A549 (cell line): Measurements from ENCODE around the gene SPPL2A. TPM values are rescaled to one million over a fixed set of nuclear protein-coding genes. Genes with fewer than 3 reads are reported as not detected.
A peak's percentile ranks its signal among the peaks of the same experiment; 100 is the strongest.

Experiments used
- ATAC-seq, 2 experiments: fragments of 200-7000 bp in 1 of 2; fragments of >200 bp in 1 of 2; cut with Nextera tagmentation in 1 of 2; cut with Tn5 transposase in 1 of 2; 3 replicates each; pipeline versions ENCODE4 v1.8.0 to v1.9.1; 2018 to 2020; ENCODE audit warnings: mild to moderate bottlenecking in 1 of 2, moderate library complexity in 1 of 2
- CTCF ChIA-PET: fragments of 300-600 bp; sonication (Branson Sonifier 250); formaldehyde crosslinking; extraction: SDS; loops from one replicate; lab custom pipeline; 2021; ENCODE audit warnings: antibody characterized with exemption, inconsistent platforms; lab: Yijun Ruan, JAX
- POLR2A ChIA-PET: fragments of 350-600 bp; formaldehyde crosslinking; extraction: SDS; loops from one replicate; lab custom pipeline; 2021; ENCODE audit warnings: antibody characterized with exemption, inconsistent platforms; lab: Yijun Ruan, JAX
- DNase-seq, 2 experiments: peaks; one replicate each; pipeline versions ENCODE4 v3.0.0 to v3.0.0-alpha.2; 2011 to 2016; ENCODE audit warnings: low read depth in 1 of 2, low spot score in 1 of 2
- FAIRE-seq: peaks from 2 replicates; lab custom pipeline; 2011; peaks lifted over from hg19 to GRCh38; lab: Jason Lieb, UNC
- H3K27ac ChIP-seq, 2 experiments: fragments of >200 bp; sonication (Bioruptor Twin); formaldehyde crosslinking; 3 replicates each; pipeline ENCODE4 v1.5.1; 2016 to 2017
- H3K4me1 ChIP-seq: fragments of >200 bp; sonication (Bioruptor Twin); formaldehyde crosslinking; 3 replicates; pipeline ENCODE4 v1.6.1; 2016
- H3K4me2 ChIP-seq: fragments of >200 bp; sonication (Bioruptor Twin); formaldehyde crosslinking; 3 replicates; pipeline ENCODE4 v1.6.1; 2016
- H3K4me3 ChIP-seq: fragments of >200 bp; sonication (Bioruptor Twin); formaldehyde crosslinking; 3 replicates; pipeline ENCODE4 v1.5.1; 2016
- H3K9me3 ChIP-seq: fragments of >200 bp; sonication (Bioruptor Twin); formaldehyde crosslinking; 3 replicates; pipeline ENCODE4 v1.6.1; 2016
- CEBPB ChIP-seq, 2 experiments: fragments of >200 bp in 1 of 2; sonication (Bioruptor Twin) in 1 of 2; formaldehyde crosslinking in 1 of 2; IDR thresholded peaks; 2 replicates each; pipeline ENCODE4 v1.6.1; 2012 to 2016
- CHD2 ChIP-seq: fragments of 150-350 bp; IDR thresholded peaks from 2 replicates; pipeline ENCODE4 v1.6.1; 2014; ENCODE audit warnings: low read length; ENCODE audit not compliant: partially characterized antibody
- CHD4 ChIP-seq: fragments of 200-600 bp; sonication (generic); IDR thresholded peaks from 2 replicates; pipeline ENCODE4 v1.6.1; 2016; ENCODE audit warnings: antibody characterized with exemption, mild to moderate bottlenecking, borderline replicate concordance
- EHF ChIP-seq: fragments of 250-450 bp; sonication (Bioruptor Pico); IDR thresholded peaks from 2 replicates; pipeline ENCODE4 v1.5.0; 2020; ENCODE audit warnings: mild to moderate bottlenecking
- EHMT2 ChIP-seq: fragments of 200-600 bp; sonication (generic); IDR thresholded peaks from 2 replicates; pipeline ENCODE4 v1.6.1; 2016; ENCODE audit warnings: antibody characterized with exemption, low read depth, mild to moderate bottlenecking, moderate library complexity
- FOSL2 ChIP-seq, 2 experiments: fragments of 450-650 bp in 1 of 2; fragments of >200 bp in 1 of 2; sonication (Bioruptor Twin) in 1 of 2; formaldehyde crosslinking; IDR thresholded peaks; 2 replicates each; pipeline versions ENCODE4 v1.5.0 to v1.6.1; 2016 to 2020; ENCODE audit warnings: mild to moderate bottlenecking in 1 of 2, moderate library complexity in 1 of 2
- HEYL ChIP-seq: fragments of 250-450 bp; sonication (Bioruptor Pico); IDR thresholded peaks from 2 replicates; pipeline ENCODE4 v1.8.0; 2021; ENCODE audit warnings: mild to moderate bottlenecking, moderate library complexity
- HOXB13 ChIP-seq: fragments of 250-450 bp; sonication (Bioruptor Pico); IDR thresholded peaks from 2 replicates; pipeline ENCODE4 v1.5.0; 2020; ENCODE audit warnings: low read depth, mild to moderate bottlenecking, moderate library complexity
- JUN ChIP-seq, 2 experiments: fragments of >200 bp; sonication (Bioruptor Twin); formaldehyde crosslinking; IDR thresholded peaks; 2 replicates in 1 of 2; 3 replicates in 1 of 2; pipeline ENCODE4 v1.6.1; 2016 to 2017
- NFE2L2 ChIP-seq: fragments of 150-350 bp; conservative IDR thresholded peaks from 2 replicates; pipeline ENCODE4 v1.6.1; 2014; ENCODE audit warnings: low read length
- PHF8 ChIP-seq: fragments of 200-600 bp; sonication (generic); IDR thresholded peaks from 2 replicates; pipeline ENCODE4 v1.6.1; 2016; ENCODE audit warnings: low read depth, mild to moderate bottlenecking, antibody characterized with exemption, moderate library complexity, borderline replicate concordance
- POLR2AphosphoS2 ChIP-seq: conservative IDR thresholded peaks from 2 replicates; pipeline ENCODE4 v1.6.1; 2012; ENCODE audit warnings: low read length, improper control_type of control experiment, inconsistent platforms
- RARB ChIP-seq: fragments of 250-450 bp; sonication (Bioruptor Pico); IDR thresholded peaks from 2 replicates; pipeline ENCODE4 v1.8.0; 2021; ENCODE audit warnings: mild to moderate bottlenecking, moderate library complexity
- SMC3 ChIP-seq: fragments of >200 bp; sonication (Bioruptor Twin); formaldehyde crosslinking; IDR thresholded peaks from 3 replicates; pipeline ENCODE4 v1.6.1; 2018; ENCODE audit warnings: inconsistent platforms
- TFCP2L1 ChIP-seq: fragments of 250-450 bp; sonication (Bioruptor Pico); IDR thresholded peaks from 2 replicates; pipeline ENCODE4 v1.5.0; 2021; ENCODE audit warnings: mild to moderate bottlenecking
- ZFP36 ChIP-seq: fragments of 450-650 bp; IDR thresholded peaks from 2 replicates; pipeline ENCODE4 v1.6.1; 2014; ENCODE audit warnings: borderline replicate concordance; ENCODE audit not compliant: partially characterized antibody
- ZSCAN20 ChIP-seq: fragments of 250-450 bp; sonication (Bioruptor Pico); IDR thresholded peaks from 2 replicates; pipeline ENCODE4 v1.8.0; 2022; ENCODE audit warnings: mild to moderate bottlenecking, moderate library complexity
- WGBS: methylation state at CpG from one replicate; pipeline ENCODE4 v1.1.6; 2017; ENCODE audit errors: missing lambda C conversion rate; 5-methylcytosine and 5-hydroxymethylcytosine counted together
- polyA plus RNA-seq, 4 experiments: library from polyadenylated mRNA; depleted of rRNA in 3 of 4; stranded (reverse); fragments of >200 nt; fragmentation: RNase III in 1 of 4; extraction: RNeasy Plus Mini Kit Qiagen cat#74134 plus additional on column Dnase treatment in 1 of 4; gene quantifications; 2 replicates in 3 of 4; 3 replicates in 1 of 4; pipeline ENCODE4 v1.2.3, GENCODE V29; 2011 to 2017
- TF ChIP-seq, protein P1 (sequence below): fragments of >200 bp; sonication (Bioruptor Twin); formaldehyde crosslinking; IDR thresholded peaks from 2 replicates; pipeline ENCODE4 v1.6.1; 2016
- TF ChIP-seq, protein P2 (sequence below): fragments of 150-350 bp; IDR thresholded peaks from 2 replicates; pipeline ENCODE4 v1.6.1; 2014; ENCODE audit warnings: low read depth, mild to moderate bottlenecking, low read length
- TF ChIP-seq, protein P3 (sequence below): IDR thresholded peaks from 2 replicates; pipeline ENCODE4 v1.6.1; 2012; ENCODE audit warnings: low read depth, borderline replicate concordance
- TF ChIP-seq, protein P4 (sequence below): IDR thresholded peaks from 2 replicates; pipeline ENCODE4 v1.6.1; 2012
- TF ChIP-seq, protein P5 (sequence below): fragments of 250-450 bp; sonication (Bioruptor Pico); IDR thresholded peaks from 2 replicates; pipeline ENCODE4 v1.5.0; 2021; ENCODE audit warnings: mild to moderate bottlenecking, moderate library complexity, borderline replicate concordance
- TF ChIP-seq, protein P6 (sequence below): fragments of 250-450 bp; sonication (Bioruptor Pico); IDR thresholded peaks from 2 replicates; pipeline ENCODE4 v1.5.0; 2020; ENCODE audit warnings: low read depth, mild to moderate bottlenecking, moderate library complexity
- TF ChIP-seq, protein P7 (sequence below): fragments of 450-650 bp; IDR thresholded peaks from 2 replicates; pipeline ENCODE4 v1.6.1; 2014; ENCODE audit warnings: antibody characterized with exemption

Gene SPPL2A
- polyA plus RNA-seq, 2 of the 4 experiments (the other 2 are of a cell fraction) = 87.7 to 138 TPM

DNA sequence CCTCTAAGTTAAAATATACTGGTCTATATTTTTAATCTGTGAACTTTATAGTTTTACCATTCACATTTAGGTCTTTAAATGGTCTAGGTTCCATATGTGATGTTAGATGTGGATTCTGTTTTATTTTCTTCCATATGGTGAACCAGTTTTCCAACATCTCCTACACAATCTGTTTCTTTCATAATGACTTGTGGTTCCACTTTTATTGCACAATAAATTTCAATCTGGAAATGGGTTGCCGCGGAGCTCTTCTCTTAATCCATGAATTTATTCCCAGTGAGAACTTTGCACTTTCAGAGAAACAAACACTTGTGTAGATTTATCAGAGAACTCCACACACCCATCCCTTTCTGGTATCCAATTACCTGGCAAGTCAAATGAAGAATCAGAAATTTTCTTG is 20.9 kb upstream of the SPPL2A start:
- no peak for DNase-seq
- H3K27ac ChIP-seq = no peak overlapping the region
- TF ChIP-seq, protein P1, sequence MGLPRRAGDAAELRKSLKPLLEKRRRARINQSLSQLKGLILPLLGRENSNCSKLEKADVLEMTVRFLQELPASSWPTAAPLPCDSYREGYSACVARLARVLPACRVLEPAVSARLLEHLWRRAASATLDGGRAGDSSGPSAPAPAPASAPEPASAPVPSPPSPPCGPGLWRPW = no peak
- TF ChIP-seq, protein P2, sequence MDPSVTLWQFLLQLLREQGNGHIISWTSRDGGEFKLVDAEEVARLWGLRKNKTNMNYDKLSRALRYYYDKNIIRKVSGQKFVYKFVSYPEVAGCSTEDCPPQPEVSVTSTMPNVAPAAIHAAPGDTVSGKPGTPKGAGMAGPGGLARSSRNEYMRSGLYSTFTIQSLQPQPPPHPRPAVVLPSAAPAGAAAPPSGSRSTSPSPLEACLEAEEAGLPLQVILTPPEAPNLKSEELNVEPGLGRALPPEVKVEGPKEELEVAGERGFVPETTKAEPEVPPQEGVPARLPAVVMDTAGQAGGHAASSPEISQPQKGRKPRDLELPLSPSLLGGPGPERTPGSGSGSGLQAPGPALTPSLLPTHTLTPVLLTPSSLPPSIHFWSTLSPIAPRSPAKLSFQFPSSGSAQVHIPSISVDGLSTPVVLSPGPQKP = no peak
- TF ChIP-seq JUN (IDR thresholded peaks at IDR 0.05) (no peak), SMC3 (no peak), PHF8 (no peak), FOSL2 (IDR thresholded peaks at IDR 0.05) (no peak), FOSL2 (CRISPR knock-in tag; IDR thresholded peaks at IDR 0.05) (no peak), CEBPB (IDR thresholded peaks at IDR 0.05) (no peak), RARB (CRISPR knock-in tag) (no peak), CHD4 (no peak)
- TF ChIP-seq, protein P3, sequence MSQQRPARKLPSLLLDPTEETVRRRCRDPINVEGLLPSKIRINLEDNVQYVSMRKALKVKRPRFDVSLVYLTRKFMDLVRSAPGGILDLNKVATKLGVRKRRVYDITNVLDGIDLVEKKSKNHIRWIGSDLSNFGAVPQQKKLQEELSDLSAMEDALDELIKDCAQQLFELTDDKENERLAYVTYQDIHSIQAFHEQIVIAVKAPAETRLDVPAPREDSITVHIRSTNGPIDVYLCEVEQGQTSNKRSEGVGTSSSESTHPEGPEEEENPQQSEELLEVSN = no peak
- TF ChIP-seq, protein P4, sequence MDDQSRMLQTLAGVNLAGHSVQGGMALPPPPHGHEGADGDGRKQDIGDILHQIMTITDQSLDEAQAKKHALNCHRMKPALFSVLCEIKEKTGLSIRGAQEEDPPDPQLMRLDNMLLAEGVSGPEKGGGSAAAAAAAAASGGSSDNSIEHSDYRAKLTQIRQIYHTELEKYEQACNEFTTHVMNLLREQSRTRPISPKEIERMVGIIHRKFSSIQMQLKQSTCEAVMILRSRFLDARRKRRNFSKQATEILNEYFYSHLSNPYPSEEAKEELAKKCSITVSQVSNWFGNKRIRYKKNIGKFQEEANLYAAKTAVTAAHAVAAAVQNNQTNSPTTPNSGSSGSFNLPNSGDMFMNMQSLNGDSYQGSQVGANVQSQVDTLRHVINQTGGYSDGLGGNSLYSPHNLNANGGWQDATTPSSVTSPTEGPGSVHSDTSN = no peak
- WGBS = 95% methylated on average over 2 of the region's 2 CpGs
- ChIA-PET POLR2A (interaction anchor here (0.7 kb wide), 1 partner anchor 13 kb away, joined by 4 read pairs; no protein-coding TSS in a partner anchor), CTCF (no interaction called here)
- no peaks in the 10 kb centered on the region for H3K4me1 ChIP-seq
- H3K9me3 ChIP-seq = no peaks in the 10 kb centered on the region
- no peak for ATAC-seq
- no peak overlapping the region for H3K4me3 ChIP-seq
- FAIRE-seq = no peak
- no peak overlapping the region for H3K4me2 ChIP-seq

DNA sequence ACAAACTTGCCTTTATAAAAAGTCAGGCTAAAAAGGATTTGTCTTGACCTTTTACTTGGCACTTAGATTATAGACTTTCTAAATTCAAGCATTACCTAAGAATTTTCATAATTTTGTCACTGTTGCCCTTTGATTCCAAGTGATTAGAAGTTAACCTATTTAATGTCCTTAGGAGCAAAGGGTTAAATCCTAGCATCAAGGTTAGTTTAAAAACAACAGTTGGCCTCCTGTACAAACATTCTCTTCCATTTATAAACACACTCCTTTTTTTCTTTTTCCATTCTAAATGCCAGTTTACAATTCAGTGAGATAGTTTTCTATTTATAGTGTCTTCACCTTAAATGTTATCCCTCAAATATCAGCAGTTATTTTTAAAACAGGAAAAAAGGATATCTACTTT is 18.4 kb upstream of the SPPL2A start:
- no peak overlapping the region for H3K27ac ChIP-seq
- FAIRE-seq (peak; percentile 59), ATAC-seq (no peak)
- H3K4me1 ChIP-seq = no peaks in the 10 kb centered on the region
- ChIA-PET CTCF (interaction anchor here (0.7 kb wide), 1 partner anchor 10 kb away, joined by 3 read pairs; no protein-coding TSS in a partner anchor), POLR2A (no interaction called here)
- H3K4me2 ChIP-seq = no peak overlapping the region
- H3K4me3 ChIP-seq = no peak overlapping the region
- H3K9me3 ChIP-seq = no peaks in the 10 kb centered on the region
- no peak for TF ChIP-seq SMC3
- TF ChIP-seq CHD2 = no peak
- TF ChIP-seq, protein P2 = no peak
- TF ChIP-seq PHF8 = no peak
- no peak for TF ChIP-seq EHMT2
- no peak for TF ChIP-seq TFCP2L1 (CRISPR knock-in tag)
- TF ChIP-seq, protein P5, sequence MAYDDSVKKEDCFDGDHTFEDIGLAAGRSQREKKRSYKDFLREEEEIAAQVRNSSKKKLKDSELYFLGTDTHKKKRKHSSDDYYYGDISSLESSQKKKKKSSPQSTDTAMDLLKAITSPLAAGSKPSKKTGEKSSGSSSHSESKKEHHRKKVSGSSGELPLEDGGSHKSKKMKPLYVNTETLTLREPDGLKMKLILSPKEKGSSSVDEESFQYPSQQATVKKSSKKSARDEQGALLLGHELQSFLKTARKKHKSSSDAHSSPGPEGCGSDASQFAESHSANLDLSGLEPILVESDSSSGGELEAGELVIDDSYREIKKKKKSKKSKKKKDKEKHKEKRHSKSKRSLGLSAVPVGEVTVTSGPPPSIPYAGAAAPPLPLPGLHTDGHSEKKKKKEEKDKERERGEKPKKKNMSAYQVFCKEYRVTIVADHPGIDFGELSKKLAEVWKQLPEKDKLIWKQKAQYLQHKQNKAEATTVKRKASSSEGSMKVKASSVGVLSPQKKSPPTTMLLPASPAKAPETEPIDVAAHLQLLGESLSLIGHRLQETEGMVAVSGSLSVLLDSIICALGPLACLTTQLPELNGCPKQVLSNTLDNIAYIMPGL (CRISPR knock-in tag) = no peak
- no peak for TF ChIP-seq HEYL (CRISPR knock-in tag)
- no peak for TF ChIP-seq NFE2L2
- no peak for TF ChIP-seq POLR2AphosphoS2
- TF ChIP-seq, protein P6, sequence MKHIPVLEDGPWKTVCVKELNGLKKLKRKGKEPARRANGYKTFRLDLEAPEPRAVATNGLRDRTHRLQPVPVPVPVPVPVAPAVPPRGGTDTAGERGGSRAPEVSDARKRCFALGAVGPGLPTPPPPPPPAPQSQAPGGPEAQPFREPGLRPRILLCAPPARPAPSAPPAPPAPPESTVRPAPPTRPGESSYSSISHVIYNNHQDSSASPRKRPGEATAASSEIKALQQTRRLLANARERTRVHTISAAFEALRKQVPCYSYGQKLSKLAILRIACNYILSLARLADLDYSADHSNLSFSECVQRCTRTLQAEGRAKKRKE (CRISPR knock-in tag) = no peak
- TF ChIP-seq, protein P4 = no peak
- TF ChIP-seq RARB (CRISPR knock-in tag) = no peak
- TF ChIP-seq HOXB13 (CRISPR knock-in tag) = no peak
- TF ChIP-seq ZSCAN20 = no peak
- no peak for TF ChIP-seq EHF (CRISPR knock-in tag)
- no peak for TF ChIP-seq ZFP36
- TF ChIP-seq, protein P7, sequence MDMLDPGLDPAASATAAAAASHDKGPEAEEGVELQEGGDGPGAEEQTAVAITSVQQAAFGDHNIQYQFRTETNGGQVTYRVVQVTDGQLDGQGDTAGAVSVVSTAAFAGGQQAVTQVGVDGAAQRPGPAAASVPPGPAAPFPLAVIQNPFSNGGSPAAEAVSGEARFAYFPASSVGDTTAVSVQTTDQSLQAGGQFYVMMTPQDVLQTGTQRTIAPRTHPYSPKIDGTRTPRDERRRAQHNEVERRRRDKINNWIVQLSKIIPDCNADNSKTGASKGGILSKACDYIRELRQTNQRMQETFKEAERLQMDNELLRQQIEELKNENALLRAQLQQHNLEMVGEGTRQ = no peak
- TF ChIP-seq, all 56 proteins: peak for 0
- DNase-seq = no peak
